ENCODE results near the gene SLC25A14. TPM values are rescaled to one million over a fixed set of nuclear protein-coding genes. Genes with fewer than 3 reads are reported as not detected.
"Not testable (repeated sequence)": the region's sequence is repeated elsewhere in the genome, so short reads cannot be mapped to it uniquely, and the experiment has no call there.

SLC25A14 gene
- total RNA-seq, 4 donors from 2014 or later: 6.2 to 8.4 (median 6.4) TPM

- Histone ChIP-seq H3K4me3 (no peak overlapping the region), H3K27ac (no peak overlapping the region), H3K27me3 (no peaks in the 10 kb centered on the region), H3K36me3 (no peaks in the 10 kb centered on the region), H3K4me1 (no peaks in the 10 kb centered on the region), H3K9me3 (no peaks in the 10 kb centered on the region)
- no peak for TF ChIP-seq CTCF (IDR thresholded peaks at IDR 0.05)
- TF ChIP-seq POLR2A (IDR thresholded peaks at IDR 0.05): no peak
- intact Hi-C loops (cut with DNase I): no loop called here
- no CpG with 5 or more reads among the region's 19 CpGs for WGBS, 2 donors
- no peak for DNase-seq
Observed at GRCh38 chrX:130299279-130300009, 40.3 kb upstream of the SLC25A14 start.

GRCh38 chrX:130300010-130300282, 39.8 kb upstream of the SLC25A14 start:
- no peak overlapping the region for H3K27ac ChIP-seq
- DNase-seq: no peak
- TF ChIP-seq POLR2A (IDR thresholded peaks at IDR 0.05) (no peak), CTCF (IDR thresholded peaks at IDR 0.05) (no peak)
- no peaks in the 10 kb centered on the region for H3K27me3 ChIP-seq
- no peak overlapping the region for H3K4me3 ChIP-seq
- no peaks in the 10 kb centered on the region for H3K9me3 ChIP-seq
- 59% methylated on average over 2 of the region's 2 CpGs; no CpG with 5 or more reads in 1 of the 2 donors for WGBS, 2 donors
- no peaks in the 10 kb centered on the region for H3K36me3 ChIP-seq
- intact Hi-C loops (cut with DNase I): no loop called here
- H3K4me1 ChIP-seq: no peaks in the 10 kb centered on the region

GRCh38 chrX:130301405-130301804, 38.3 kb upstream of the SLC25A14 start:
- TF ChIP-seq POLR2A (IDR thresholded peaks at IDR 0.05) (no peak), CTCF (IDR thresholded peaks at IDR 0.05) (no peak)
- H3K36me3 ChIP-seq: no peaks in the 10 kb centered on the region
- no peak overlapping the region for H3K27ac ChIP-seq
- no peaks in the 10 kb centered on the region for H3K9me3 ChIP-seq
- no peak overlapping the region for H3K4me3 ChIP-seq
- no peaks in the 10 kb centered on the region for H3K4me1 ChIP-seq
- no peak for DNase-seq
- no peaks in the 10 kb centered on the region for H3K27me3 ChIP-seq
- WGBS, 2 donors: 65 to 85% methylated on average over 1 of the region's 1 CpG
- intact Hi-C loops (cut with DNase I): no loop called here

GRCh38 chrX:130301977-130302376, 37.7 kb upstream of the SLC25A14 start:
- Histone ChIP-seq H3K27ac (no peak overlapping the region), H3K27me3 (no peaks in the 10 kb centered on the region), H3K4me3 (no peak overlapping the region), H3K9me3 (no peaks in the 10 kb centered on the region), H3K36me3 (no peaks in the 10 kb centered on the region), H3K4me1 (no peaks in the 10 kb centered on the region)
- intact Hi-C loops (cut with DNase I): no loop called here
- TF ChIP-seq POLR2A (IDR thresholded peaks at IDR 0.05) (no peak), CTCF (IDR thresholded peaks at IDR 0.05) (no peak)
- DNase-seq: no peak
- 54 to 77% methylated on average over 1 of the region's 1 CpG for WGBS, 2 donors

- no peak for DNase-seq
- Histone ChIP-seq H3K36me3 (no peaks in the 10 kb centered on the region), H3K4me3 (no peak overlapping the region), H3K9me3 (no peaks in the 10 kb centered on the region), H3K4me1 (no peaks in the 10 kb centered on the region), H3K27me3 (no peaks in the 10 kb centered on the region), H3K27ac (no peak overlapping the region)
- intact Hi-C loops (cut with DNase I): no loop called here
- TF ChIP-seq POLR2A (IDR thresholded peaks at IDR 0.05): no peak
- TF ChIP-seq CTCF (IDR thresholded peaks at IDR 0.05): no peak
- 84% methylated on average over 4 of the region's 5 CpGs; no CpG with 5 or more reads in 1 of the 2 donors for WGBS, 2 donors
Observed at GRCh38 chrX:130304587-130305368, 34.9 kb upstream of the SLC25A14 start.

GRCh38 chrX:130319886-130320285, 19.8 kb upstream of the SLC25A14 start:
- H3K4me1 ChIP-seq; H3K27ac ChIP-seq; intact Hi-C loops (cut with DNase I); H3K9me3 ChIP-seq; DNase-seq; H3K36me3 ChIP-seq; H3K27me3 ChIP-seq; H3K4me3 ChIP-seq: not testable (repeated sequence)
- WGBS, 2 donors: 52 to 66% methylated on average over 2 to 3 of the region's 3 CpGs

Data from esophagus squamous epithelium (tissue), 5 donors.